ENCODE data around the gene SBNO2.
"Not testable (repeated sequence)": the region's sequence is repeated elsewhere in the genome, so short reads cannot be mapped to it uniquely, and the experiment has no call there.

Gene SBNO2

DNA sequence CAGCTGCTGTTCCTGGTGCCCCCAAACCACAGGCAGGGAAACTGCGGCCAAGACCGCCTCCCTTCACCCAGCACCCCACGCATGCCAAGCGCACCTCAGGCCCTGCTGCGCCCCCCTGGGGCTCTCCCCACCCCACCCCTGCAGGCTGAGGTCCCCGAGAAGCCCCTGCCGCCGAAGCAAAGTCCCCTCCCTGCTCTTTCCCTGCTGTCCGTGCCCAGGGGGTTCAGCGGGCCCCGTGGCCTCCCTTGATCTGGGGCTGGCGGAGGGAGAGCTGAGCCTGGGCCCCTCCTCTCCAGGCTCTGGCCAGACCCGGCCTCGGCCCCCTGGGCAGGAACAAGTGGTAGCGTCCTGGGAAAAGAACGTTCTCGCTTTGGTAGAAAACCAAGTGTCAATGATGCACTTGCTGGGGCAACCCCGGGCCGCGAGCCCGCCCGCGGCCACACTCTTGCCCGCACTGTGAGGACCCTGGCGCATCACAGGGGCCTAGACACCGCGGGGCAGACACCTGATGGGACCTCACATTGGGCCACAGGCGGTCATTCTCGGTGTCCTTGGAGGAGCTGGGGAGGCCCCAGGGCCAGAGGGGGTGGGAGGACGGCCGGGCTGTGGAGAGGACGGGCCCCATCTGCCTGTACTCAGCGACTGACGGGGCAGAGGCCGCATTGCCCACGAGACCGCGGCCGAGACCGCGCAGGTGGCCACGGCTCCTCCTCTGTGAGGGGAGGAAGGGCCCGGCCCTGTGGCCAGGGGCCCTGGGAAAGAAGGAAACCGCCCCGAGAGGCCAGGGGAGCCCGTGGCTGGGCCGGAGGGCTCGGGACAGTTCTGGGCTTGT, 41.3 kb downstream of the SBNO2 start:
- no peak for DNase-seq

DNA sequence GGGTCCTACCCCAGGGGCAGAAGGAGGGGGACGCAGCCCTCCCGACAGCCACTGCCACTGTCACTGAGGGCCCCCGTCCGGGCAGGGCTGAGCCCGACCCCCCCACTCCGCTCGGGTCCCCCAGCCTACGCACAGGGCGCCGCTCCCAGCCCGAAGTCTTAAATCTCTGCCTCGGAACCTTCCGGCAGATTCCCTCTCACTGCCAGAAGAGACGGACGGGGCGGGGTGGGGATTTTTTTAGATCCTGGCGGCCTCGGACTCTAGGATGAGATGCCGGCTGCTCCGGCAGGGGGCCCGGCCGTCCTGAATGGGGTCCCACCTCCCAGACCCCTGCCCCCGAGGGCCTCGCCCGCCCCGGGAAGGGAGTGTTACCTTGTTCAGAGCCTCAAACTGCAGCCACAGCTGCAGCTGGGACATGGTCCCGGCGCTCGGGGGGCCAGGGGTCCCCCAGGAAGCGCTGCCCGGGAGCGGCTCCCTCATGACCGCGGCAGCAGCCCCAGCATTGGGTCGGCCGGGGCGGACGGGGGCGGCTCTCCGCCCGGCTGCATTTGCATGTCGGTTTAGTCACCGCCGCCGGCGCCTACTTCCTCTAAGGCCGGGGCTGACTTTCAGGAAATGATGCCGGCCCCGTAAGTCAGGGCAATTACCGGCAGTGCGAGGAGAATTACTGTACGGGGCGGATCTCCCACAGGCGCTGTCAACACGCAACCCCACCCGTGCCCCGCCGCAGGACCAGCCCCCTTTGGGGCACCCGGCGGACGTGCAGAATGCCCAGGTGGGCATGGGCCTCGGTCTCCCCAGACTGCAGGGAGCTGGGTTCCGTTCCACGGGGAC, 42.1 kb downstream of the SBNO2 start:
- DNase-seq: no peak

DNA sequence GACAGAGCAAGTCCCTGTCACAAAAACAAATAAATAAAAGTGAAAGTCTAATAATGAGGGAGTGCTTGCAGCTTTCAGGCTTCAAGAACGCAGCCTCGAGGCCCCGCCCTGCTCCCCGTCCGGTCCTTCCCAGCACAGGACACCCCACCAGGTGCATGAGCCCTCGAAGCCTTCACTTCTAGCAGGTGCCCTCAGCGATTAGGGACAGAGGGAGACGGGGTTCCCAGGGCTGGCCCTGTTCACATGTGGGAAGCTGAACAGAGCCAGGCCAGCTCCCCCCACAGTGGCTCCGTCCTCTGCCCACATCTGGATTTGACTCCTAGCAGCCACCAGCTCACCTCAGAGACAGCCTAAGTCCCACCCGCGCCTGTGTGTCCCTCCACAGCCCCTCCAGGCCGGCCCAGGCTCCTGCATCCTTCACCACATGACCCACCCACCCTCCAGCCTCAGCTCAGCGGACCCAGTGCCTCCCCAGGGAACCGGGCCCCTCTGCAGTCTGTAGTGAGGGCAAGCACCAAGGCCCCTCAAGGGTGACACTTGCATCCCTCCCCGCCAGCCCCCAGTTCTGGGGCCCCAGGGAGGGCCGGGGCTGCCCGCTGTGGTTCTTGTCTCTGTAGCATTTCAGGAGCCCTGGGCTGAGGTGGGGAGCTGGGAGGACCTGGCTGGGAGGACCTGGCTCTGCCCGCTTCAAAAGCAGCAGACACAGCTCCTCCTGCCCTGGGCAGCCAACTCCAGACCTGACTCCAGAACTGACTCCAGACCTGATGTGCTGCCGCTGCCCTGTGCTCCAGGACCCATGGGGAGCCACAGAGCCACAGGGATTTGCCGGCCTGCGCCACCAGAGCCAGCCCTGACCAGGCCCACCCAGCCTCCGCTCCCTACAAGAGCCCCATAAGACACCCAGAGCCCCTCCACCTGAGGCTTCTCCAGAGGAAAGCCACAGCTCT, 43.0 kb downstream of the SBNO2 start:
- DNase-seq: no peak

DNA sequence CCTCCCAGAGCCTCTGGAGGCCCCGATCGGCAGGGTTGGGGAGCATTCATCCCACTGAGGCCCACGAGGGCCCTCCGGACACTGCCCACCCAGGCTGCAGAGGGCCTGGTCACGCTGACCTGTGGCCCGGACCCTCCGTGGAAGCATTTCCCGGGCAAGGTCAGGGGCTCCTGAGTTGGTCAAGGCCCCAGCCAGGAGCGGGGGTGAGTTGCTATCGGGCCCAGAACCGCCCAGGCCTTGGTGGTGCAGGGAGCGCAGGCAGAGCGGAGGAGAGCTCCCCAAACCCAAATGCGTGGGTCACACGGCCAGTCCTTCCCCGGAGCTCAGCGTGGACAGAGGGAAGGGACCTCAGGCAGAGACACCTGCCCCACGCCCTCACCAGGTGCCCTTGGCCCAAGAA, 44.5 kb downstream of the SBNO2 start:
- DNase-seq: no peak

DNA sequence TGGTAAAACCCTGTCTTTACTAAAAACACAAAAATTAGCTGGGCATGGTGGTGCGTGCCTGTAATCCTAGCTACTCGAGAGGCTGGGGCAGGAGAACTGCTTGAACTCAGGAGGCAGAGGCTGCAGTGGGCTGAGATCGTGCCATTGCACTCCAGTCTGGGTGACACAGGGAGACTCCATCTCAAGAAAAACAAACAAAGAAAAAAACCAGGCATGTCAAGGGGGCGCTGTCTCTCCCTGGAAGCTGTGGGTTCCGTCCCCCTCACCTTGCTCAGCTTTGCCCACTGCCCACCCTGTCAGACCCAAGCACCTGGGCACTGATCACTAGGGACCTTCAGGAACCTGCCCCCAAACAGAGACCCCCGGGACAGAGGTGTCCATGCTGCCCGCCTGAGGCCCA, 45.0 kb downstream of the SBNO2 start:
- DNase-seq: not testable (repeated sequence)

DNA sequence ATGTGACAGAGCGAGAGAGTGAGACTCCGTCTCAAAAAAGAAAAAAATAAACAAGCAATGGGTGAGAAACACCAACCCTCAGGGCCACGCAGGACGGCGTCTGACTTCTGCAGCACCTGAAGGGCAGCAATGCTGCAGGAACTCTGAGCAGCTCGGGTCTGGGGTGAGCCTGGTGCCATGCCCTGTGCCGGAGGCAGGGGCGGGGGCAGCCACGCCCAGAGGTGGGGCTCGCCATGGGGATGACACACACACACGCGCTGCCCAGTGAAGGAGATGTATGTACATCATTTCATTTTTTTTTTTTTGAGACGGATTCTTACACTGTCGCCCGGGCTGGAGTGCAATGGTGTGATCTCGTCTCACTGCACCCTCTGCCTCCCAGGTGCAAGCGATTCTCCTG, 46.0 kb downstream of the SBNO2 start:
- DNase-seq: no peak

DNA sequence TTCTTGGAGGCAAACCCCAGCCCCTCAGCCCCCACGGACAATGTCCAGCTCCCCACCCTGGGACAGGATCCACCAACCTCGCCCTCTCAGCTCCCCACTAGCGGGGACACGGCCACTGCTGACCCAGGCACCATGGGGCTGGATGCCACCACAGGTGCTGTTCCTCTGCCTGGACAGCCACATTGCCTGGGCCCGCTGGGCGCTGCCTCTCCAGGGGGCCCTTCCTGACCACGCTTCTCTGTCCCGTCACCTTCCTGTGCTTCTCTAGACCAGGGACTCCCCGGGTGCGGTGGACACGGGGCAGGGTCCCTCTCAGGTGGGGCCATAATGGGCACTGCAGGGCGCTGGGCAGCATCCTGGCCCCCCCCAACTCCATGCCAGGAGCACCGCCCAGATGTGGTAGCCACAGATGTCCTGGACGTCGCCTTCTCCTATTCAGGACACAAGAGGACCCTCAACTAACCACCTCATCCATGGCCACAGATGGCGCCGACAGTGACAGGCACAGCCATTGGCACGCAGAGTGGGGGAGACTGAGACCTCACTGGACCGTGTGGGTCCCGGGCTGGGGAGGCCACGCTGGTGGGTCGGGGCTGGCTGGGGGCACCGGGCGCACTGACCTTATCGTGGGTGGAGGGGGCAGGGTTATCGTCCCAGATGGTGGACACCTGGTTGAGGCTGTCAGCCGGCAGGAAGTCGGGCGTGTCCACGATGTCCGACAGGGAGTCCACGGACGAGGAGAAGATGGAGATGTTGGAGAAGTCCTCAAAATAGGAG, 46.9 kb downstream of the SBNO2 start:
- no peak for DNase-seq

DNA sequence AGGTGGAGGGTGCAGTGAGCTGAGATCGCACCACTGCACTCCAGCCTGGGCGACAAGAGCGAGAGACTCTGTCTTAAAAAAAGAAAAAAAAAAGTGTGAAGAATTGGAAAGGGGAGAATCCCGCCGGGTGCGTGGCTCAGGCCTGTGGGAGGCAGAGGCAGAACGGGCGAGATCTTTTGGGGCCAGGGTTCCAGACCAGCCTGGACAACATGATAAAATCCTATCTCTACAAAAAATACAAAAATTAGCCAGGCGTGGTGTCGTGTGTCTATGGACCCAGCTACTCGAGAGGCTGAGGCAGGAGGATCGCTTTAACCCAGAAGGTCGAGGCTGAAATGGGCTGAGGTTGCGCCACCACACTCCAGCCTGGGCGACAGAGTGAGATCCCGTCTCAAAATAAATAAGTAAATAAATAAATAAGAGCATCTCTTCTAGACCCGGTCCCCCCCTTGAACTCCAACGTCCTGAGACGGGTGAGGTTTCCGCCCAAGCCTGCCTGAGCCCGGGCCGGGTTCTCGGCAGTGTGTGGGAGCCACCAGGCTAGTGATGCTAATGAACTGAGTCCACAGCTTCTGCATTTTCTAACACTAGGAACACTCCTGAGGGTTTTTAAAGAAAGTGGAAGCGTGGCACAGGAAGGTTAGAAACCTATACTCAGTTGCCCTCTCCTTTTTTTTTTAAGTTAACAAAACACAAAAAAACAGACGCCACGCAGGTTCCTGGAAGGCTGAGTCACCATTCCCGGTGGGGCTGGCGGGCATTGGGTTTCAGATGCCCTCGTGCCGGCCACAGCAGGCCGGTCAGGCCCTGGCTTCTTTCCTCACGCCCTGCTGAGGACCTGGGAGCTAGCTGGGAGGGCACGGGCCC, 48.2 kb downstream of the SBNO2 start:
- DNase-seq: no peak

DNA sequence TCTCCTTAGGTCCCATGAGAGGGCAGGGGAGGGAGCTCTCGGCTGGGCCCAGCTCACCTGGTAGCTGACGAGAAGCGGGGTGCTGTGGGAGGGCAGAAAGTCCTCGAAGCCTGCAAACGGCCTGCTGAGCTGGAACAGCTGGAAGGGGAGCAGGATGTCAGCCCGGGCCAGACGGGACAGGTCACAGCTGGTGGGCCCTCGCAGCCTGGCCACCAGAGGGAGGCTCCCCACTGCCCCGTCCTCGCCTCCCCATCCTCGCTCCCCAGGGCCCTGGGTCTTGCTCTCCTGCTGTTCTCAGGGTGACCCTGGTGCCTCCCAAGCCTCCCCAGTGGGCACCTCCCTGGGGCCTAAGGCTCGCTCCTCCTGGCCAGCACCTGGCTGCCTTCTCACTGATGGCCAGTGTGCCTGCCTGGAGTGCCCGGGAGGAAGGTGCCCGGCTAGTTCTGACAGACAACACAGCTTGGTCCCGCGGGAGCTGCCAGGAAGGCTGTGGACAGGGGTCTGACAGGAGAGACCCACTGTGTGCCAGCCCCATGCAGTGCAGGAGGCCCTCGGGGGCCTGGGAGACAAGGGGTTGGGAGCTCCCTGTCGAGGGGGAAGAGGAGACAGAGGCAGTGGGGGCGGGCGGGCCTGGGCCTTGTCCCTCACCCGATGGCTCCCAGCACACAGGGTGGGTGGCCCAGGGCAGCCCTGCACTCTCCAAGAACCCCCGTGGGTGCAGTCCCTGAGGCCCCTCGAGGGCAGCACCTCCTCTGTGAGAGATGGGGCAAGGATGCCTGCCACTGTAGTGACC, 50.0 kb downstream of the SBNO2 start:
- no peak for DNase-seq

DNA sequence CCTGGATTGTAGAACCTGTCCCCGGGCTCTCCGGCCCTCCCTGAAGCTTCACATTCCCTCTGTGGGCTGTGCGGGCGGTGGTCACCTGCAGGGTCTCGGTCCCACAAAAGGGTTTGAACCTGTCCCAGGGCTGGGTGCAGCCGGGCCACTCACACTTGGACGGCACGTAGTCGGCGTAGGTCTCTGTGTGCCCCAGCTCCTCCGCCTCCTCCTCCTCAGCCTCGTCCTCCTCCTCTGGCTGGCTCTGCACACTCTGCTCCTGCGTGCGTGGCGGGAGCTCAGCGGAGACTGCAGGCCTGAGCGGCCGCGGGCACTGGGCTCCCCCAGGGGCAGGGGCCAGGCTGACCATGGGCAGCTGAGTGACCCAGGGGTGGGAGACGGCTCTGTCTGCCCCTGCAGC, 50.7 kb downstream of the SBNO2 start:
- DNase-seq: no peak

DNA sequence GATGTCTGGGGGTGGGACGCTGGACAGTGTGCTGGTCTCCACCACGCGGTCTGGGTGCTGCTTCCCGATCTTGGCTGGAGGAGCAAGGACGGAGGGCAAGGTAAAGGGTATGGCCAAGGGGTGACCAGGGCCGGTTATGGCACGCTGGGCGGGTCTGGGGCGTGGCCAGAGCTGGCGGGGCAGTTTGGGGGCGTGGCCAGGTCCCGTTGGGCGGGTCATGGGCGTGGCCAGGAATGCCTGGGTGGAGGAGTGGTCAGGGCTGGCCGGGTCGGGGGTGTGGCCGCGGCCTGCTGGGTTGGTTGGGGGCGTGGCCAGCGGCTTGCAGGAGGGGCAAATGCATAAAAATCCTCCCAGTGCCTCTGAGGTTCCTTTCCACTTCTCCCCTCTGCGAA, 51.1 kb downstream of the SBNO2 start:
- no peak for DNase-seq

DNA sequence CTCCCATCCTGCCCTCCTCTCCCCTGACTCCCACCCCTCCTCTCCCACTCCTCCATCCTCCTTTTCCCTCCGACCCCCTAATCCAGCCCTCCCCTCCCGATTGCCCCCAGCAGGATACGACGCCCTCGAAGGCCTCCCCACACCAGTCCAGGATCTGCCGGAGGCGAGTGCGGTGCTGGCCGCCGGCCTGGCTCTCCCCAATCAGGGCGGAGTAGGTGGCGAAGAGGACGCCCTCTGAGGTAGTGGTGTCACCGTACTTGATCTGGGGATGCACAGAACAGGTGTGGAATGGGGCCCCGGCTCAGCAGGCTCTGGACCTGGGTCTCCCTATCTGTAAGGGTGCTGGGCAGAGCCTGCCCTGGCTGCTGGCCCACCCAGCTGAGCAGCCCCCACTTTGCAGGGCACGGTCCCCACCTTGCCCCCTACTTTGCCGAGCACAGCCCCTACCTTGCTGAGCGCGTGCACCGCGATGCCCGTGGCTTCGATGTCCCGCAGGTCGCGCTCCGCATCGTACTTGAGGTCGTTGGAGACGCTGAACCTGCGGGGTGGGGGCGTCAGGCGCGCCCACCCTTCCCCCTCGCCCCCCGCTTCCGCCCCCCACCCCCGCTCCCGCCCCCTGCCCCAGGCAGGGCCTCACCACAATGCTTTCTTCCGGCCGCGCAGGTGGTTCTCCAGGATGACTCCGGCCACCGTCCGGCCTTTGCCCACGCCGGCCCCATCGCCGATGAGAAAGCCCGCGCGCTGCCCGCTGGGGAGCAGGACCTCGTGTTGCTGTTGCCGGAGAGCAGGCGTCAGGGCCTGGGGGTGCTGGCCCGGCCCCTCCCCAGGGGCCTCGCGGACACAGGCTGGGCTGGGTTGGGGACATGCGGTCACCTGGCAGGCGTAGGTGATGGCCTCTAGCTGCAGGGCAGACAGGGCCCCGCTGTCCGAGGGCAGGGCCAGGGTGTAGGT, 51.8 kb downstream of the SBNO2 start:
- no peak for DNase-seq

DNA sequence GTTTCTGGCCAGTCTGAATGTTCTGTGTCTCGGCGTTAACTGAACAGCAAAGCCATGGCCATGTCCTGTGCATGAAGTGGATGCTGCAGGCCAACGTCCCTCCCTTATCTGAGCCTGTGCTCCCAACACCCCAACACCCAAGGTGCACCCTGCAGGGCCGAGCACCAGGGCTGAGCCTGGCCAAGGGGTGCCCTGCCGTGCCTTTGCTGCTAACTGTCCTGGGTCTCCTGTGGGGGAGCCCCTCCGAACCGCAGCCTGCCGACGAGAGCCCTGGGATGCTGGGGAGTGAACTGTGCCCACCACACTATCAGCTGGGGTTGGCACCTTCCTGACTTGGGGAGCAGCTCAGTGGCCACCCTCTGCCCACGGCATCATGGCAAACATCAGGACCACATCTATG, 52.7 kb downstream of the SBNO2 start:
- DNase-seq: no peak

DNA sequence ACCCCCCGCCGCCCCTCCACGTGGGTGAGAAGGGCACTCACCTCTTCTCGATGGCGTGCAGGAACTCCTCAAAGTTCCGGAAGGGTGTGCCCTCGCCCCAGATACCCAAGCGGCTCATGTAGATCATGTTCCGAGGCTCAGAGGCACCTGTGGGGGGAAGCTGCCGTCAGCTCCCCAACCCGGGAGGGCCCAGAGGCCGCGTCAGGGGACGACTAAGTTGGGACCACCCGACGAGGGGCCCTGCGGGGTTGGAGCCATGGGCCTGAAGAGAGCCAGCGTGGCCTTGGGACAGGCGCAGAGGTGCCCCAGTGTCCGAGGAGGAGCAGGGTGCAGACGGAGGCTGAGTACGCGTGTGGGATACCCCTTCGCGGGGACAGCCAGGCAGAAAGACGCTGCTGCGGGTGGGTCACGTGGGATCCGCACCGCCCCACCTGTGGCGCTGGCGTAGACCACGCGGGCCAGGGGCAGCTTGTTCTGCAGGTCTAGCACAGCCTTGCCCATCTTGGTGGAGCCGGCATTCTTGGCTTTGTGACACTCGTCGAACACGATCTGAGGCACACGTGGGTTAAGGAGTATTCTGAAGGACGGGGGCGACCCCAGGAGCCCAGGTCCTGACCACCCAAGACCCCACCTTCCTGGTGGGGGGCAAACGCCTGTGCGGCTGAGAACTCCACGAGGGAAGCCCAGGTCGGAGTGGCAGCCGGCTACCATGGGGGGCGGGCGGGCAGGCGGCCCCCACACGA, 54.4 kb downstream of the SBNO2 start:
- no peak for DNase-seq

DNA sequence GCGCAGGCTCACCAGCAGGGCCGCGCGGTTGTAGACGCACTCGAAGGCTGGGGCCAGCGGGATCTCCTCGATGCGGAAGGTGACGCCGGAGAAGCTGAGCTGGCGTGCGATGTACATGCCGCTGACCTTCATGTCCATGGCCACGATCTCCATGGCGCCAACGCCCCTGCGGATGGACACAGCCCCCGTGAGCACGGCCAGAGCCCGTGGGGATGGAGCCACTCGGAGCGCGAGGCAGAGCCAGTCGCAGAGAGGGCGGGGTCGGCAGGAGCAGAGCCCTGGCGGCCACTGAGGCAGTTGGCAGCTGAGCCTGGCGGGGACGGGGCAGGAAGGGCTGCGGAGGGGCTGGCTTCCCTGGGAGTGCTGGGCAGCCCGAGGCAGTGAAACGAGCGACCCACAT, 55.1 kb downstream of the SBNO2 start:
- DNase-seq: no peak

DNA sequence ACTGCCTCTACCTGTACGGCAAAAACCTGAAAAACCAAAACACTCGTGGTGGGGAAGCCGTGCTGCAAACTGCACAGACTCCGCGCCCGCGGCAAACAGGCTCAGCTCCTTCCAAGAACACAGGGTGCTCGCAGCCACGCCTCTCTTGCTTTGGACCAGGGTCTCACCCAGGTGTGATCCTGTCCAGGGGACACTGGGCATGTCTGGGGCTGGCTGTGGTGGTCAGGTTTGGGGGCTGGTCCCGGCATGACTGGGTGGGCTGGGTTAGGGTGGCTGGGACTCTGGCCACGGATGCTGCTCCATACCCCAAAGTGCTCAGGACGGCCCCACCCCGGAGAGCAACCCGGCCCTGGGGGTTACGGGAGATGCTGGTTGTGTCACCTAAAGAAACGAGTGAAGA, 56.4 kb downstream of the SBNO2 start:
- DNase-seq: no peak

DNA sequence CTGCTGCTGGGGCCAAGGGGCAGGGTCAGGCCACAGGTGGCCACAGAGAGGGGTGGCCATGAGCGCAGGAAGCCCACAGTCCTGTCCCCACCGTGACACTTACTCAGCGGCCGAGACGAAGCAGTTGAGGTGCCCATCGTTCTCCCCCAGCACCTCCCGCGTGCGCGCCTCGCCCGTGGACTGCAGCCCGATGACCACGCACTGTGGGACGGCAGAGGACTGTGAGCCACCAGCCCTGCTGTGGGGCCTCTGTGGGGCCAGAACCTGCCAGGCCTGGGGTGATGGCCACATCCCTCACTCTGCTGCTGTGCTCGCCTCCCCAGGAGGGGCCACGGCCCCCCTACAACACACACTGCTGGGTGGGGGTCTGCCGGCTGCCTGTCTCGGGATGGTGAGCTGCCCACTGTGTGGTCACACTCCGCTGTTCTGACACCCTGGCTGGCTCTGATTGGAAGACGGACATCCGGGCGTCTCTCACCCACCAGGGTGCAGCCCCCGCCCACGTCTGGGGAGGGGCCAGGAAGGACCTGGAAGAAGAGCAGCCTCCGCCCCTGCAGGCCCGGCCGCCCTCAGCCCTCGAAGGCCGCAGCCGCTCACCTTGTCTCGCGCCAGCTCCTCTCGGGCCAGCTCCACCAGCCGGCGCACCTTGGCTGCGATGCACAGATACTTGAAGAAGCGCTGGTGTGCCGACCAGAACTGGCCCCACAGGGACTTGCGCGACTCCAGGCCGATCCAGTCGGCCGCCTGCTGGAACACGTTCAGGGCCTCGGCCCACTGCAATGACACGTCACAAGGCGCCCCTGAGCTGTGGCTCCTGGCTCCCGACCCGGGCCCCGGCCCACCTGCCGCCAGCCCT, 57.1 kb downstream of the SBNO2 start:
- DNase-seq: no peak
